ENCODE results near the gene FAM20C. TPM values are rescaled to one million over a fixed set of nuclear protein-coding genes. Genes with fewer than 3 reads are reported as not detected.

The FAM20C gene
- total RNA-seq, 1 experiment from 2014 or later: 62.6 TPM

DNA sequence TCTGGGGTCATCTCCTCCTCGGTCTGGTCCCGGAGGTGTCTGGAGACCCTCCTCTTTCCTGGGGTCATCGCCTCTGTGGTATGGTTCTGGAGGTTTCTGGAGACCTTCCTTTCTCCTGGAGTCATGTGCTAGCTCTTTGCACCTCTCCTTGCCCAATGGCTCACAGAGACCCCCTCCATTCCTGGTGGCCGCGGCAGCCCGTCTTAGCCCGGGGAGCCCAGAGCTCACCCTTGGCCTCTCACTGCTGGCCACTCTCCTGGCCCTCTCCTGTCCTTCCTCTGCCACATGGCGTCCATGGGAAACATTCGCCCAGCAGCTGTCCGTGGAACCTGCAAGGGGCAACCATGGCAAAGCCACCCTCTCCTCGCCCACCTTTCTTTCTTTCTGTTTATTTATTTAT lies 77.3 kb downstream of the FAM20C start:
- Histone ChIP-seq H3T11ph (ENCODE audit: low read length) (no peak overlapping the region), H3K18ac (ENCODE audit: insufficient read length, low read depth, low read length) (no peak overlapping the region), H3K14ac (ENCODE audit: insufficient read depth, low read length) (no peak overlapping the region), H3K79me1 (ENCODE audit: insufficient read depth, low read depth, low read length, poor library complexity, severe bottlenecking) (no peaks in the 10 kb centered on the region), H4K5ac (ENCODE audit: insufficient read length, low read depth, low read length) (no peak overlapping the region), H3K79me2 (ENCODE audit: insufficient read depth, low read length) (no peaks in the 10 kb centered on the region), H2BK20ac (ENCODE audit: low read depth, low read length, poor library complexity, severe bottlenecking) (no peak overlapping the region), H2AFZ (ENCODE audit: low read length) (no peak overlapping the region), H3K23ac (ENCODE audit: insufficient read length, low read depth, low read length) (no peak overlapping the region), H3K56ac (ENCODE audit: insufficient read length, low read depth, low read length) (no peak overlapping the region), H3K23me2 (ENCODE audit: insufficient read length, low read depth, low read length, poor library complexity, severe bottlenecking) (no peaks in the 10 kb centered on the region), H3K9ac (ENCODE audit: extremely low read depth, insufficient read length, low read length) (no peak overlapping the region), H4K20me1 (ENCODE audit: control insufficient read depth, insufficient read depth, insufficient read length) (no peaks in the 10 kb centered on the region), H3K27me3 (ENCODE audit: insufficient read depth, low read length) (no peaks in the 10 kb centered on the region), H2BK120ac (ENCODE audit: low read depth, low read length, poor library complexity, severe bottlenecking) (no peak overlapping the region), H2AK5ac (ENCODE audit: insufficient read length, low read length) (no peak overlapping the region), H3K4ac (ENCODE audit: low read depth, low read length) (no peak overlapping the region), H3K4me1 (ENCODE audit: insufficient read depth, low read length) (no peaks in the 10 kb centered on the region), H3K9me3 (ENCODE audit: control insufficient read depth, low read depth, low read length) (peaks cover 13% of the 10 kb centered on the region), H3K4me2 (ENCODE audit: insufficient read depth, insufficient read length, low read length) (no peak overlapping the region), H3K27ac (ENCODE audit: insufficient read length, low read depth, low read length) (no peak overlapping the region), H2BK12ac (ENCODE audit: insufficient read length, low read depth, low read length) (no peak overlapping the region), H4K8ac (replicated peaks; ENCODE audit: insufficient read length, low read depth, low read length) (no peak overlapping the region), H2BK15ac (ENCODE audit: low read depth, low read length) (no peak overlapping the region), H4K91ac (ENCODE audit: insufficient read length, low read depth, low read length) (no peak overlapping the region), H2BK5ac (ENCODE audit: insufficient read length, low read length) (no peak overlapping the region)
- Mint-ChIP-seq H3K4me1 (no peaks in the 10 kb centered on the region), H3K27me3 (ENCODE audit: low read depth) (peaks cover 53% of the 10 kb centered on the region), H3K27ac (no peak overlapping the region), H3K4me3 (no peak overlapping the region), H3K36me3 (ENCODE audit: insufficient read depth in 1 of 3, low read depth in 3 of 3) (peaks cover 10 to 27% (median 22%) of the 10 kb centered on the region in 3 experiments), H3K9me3 (peaks cover 73 to 83% of the 10 kb centered on the region in 2 experiments)
- no peak for TF ChIP-seq CTCF (conservative IDR thresholded peaks at IDR 0.05)
- DNase-seq: no peak
- WGBS (ENCODE audit: extremely low coverage, insufficient read length, low lambda C conversion rate): no CpG with 5 or more reads among the region's 11 CpGs
